HG02973 (cell line): ENCODE results near the gene GDPD4.
"Not testable (repeated sequence)": the region's sequence is repeated elsewhere in the genome, so short reads cannot be mapped to it uniquely, and the experiment has no call there.

Source experiments
- ATAC-seq: cut with Tn5 transposase; IDR thresholded peaks from one replicate; pipeline ENCODE4 v1.9.1; 2021; ENCODE audit warnings: moderate library complexity; ENCODE audit not compliant: unreplicated experiment

Gene GDPD4

GRCh38 chr11:77301510-77301909, at the start of gene GDPD4:
Gene GDPD4 (minus strand): TSS chr11:77301686. CDS start chr11:77285137, 16,549 bp downstream.
- no peak for ATAC-seq

- no peak for ATAC-seq
Measured at GRCh38 chr11:77347948-77348347, 46.5 kb upstream of the GDPD4 start.

- no peak for ATAC-seq
Measured at GRCh38 chr11:77346906-77347603, 45.6 kb upstream of the GDPD4 start.

GRCh38 chr11:77345621-77346020, 44.1 kb upstream of the GDPD4 start:
- ATAC-seq: no peak

- no peak for ATAC-seq
Measured at GRCh38 chr11:77340501-77340900, 39.0 kb upstream of the GDPD4 start.

- no peak for ATAC-seq
Measured at GRCh38 chr11:77332259-77332658, 30.8 kb upstream of the GDPD4 start.

GRCh38 chr11:77325159-77325558, 23.7 kb upstream of the GDPD4 start:
- no peak for ATAC-seq

GRCh38 chr11:77324508-77324907, 23.0 kb upstream of the GDPD4 start:
- ATAC-seq: no peak

- no peak for ATAC-seq
Measured at GRCh38 chr11:77322926-77323590, 21.6 kb upstream of the GDPD4 start.

- no peak for ATAC-seq
Measured at GRCh38 chr11:77322506-77322905, 21.0 kb upstream of the GDPD4 start.

- no peak for ATAC-seq
Measured at GRCh38 chr11:77320351-77320750, 18.9 kb upstream of the GDPD4 start.

GRCh38 chr11:77318600-77318999, 17.1 kb upstream of the GDPD4 start:
- ATAC-seq: no peak

- ATAC-seq: no peak
Measured at GRCh38 chr11:77316733-77317342, 15.4 kb upstream of the GDPD4 start.

- no peak for ATAC-seq
Measured at GRCh38 chr11:77312107-77312506, 10.6 kb upstream of the GDPD4 start.

- no peak for ATAC-seq
Measured at GRCh38 chr11:77311701-77312100, 10.2 kb upstream of the GDPD4 start.

- no peak for ATAC-seq
Measured at GRCh38 chr11:77310721-77311120, 9.2 kb upstream of the GDPD4 start.

- no peak for ATAC-seq
Measured at GRCh38 chr11:77309401-77310085, 8.1 kb upstream of the GDPD4 start.

GRCh38 chr11:77308838-77309237, 7.4 kb upstream of the GDPD4 start:
- ATAC-seq: no peak

- ATAC-seq: no peak
Measured at GRCh38 chr11:77303328-77303727, 1.8 kb upstream of the GDPD4 start.

GRCh38 chr11:77302752-77303151, 1.3 kb upstream of the GDPD4 start:
- ATAC-seq: no peak

GRCh38 chr11:77300695-77301094, 791 bp downstream of the GDPD4 start:
- no peak for ATAC-seq

GRCh38 chr11:77300028-77300427, 1.5 kb downstream of the GDPD4 start:
- not testable (repeated sequence) for ATAC-seq
